Stomach (tissue), 4 donors: ENCODE results near the gene OSMR.

Experiments used
- POLR2A ChIP-seq, 4 donors: fragments of 450-650 bp; IDR thresholded peaks; one replicate each; pipeline ENCODE4 v1.6.1; 2016; ENCODE audit warnings: antibody characterized with exemption in 4 of 4, control low read depth in 2 of 4, mild to moderate bottlenecking in 1 of 4, moderate library complexity in 1 of 4
- TF ChIP-seq, protein P1 (sequence below), 7 experiments: fragments of 450-650 bp in 4 of 7; fragments of 200-600 bp in 3 of 7; sonication (generic) in 3 of 7; IDR thresholded peaks; one replicate each; pipeline ENCODE4 v1.5.1; 2016 to 2019; ENCODE audit warnings: antibody characterized with exemption in 7 of 7, control low read depth in 2 of 7, mild to moderate bottlenecking in 1 of 7

DNA sequence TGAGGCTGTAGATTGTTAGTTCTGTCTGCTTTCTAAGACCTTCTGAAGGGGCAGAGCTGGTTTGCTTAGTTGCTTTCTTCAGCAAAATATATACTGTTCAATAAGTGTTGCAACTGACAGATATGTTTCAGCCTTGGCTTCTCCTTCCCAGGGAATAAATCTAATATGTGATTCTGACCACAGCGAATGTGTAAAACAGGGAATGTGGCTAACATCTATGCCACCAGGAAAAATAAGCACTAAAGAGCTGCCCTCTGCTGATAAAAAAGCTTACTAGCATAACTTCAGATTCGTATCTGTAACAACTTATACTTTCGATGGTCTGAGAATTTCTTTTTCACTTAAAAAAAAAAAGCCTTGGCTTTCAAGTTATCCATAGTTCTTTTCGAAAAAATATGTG is 13.0 kb upstream of the OSMR start:
- TF ChIP-seq, protein P1, sequence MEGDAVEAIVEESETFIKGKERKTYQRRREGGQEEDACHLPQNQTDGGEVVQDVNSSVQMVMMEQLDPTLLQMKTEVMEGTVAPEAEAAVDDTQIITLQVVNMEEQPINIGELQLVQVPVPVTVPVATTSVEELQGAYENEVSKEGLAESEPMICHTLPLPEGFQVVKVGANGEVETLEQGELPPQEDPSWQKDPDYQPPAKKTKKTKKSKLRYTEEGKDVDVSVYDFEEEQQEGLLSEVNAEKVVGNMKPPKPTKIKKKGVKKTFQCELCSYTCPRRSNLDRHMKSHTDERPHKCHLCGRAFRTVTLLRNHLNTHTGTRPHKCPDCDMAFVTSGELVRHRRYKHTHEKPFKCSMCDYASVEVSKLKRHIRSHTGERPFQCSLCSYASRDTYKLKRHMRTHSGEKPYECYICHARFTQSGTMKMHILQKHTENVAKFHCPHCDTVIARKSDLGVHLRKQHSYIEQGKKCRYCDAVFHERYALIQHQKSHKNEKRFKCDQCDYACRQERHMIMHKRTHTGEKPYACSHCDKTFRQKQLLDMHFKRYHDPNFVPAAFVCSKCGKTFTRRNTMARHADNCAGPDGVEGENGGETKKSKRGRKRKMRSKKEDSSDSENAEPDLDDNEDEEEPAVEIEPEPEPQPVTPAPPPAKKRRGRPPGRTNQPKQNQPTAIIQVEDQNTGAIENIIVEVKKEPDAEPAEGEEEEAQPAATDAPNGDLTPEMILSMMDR (IDR thresholded peaks at IDR 0.05): no peak
- TF ChIP-seq POLR2A (IDR thresholded peaks at IDR 0.05): no peak
